TTC549 (cell line): ENCODE data around the gene WASHC2A.
"Not testable (repeated sequence)": the region's sequence is repeated elsewhere in the genome, so short reads cannot be mapped to it uniquely, and the experiment has no call there.

Experiments used
- FAIRE-seq: peaks from 2 replicates; lab custom pipeline; 2012; peaks lifted over from hg19 to GRCh38; lab: Jason Lieb, UNC

Gene WASHC2A

GRCh38 chr10:50067546-50068351 is at the start of gene WASHC2A:
WASHC2A (plus strand) TSS chr10:50067954; CDS start chr10:50068006, 52 bp downstream.
- not testable (repeated sequence) for FAIRE-seq

- not testable (repeated sequence) for FAIRE-seq
Observed at GRCh38 chr10:50019279-50019678, 48.5 kb upstream of the WASHC2A start.

GRCh38 chr10:50020451-50021024 is 47.2 kb upstream of the WASHC2A start:
- not testable (repeated sequence) for FAIRE-seq

GRCh38 chr10:50021646-50022045 is 46.1 kb upstream of the WASHC2A start:
- FAIRE-seq = no peak

GRCh38 chr10:50024716-50025383 is 42.9 kb upstream of the WASHC2A start:
- not testable (repeated sequence) for FAIRE-seq

GRCh38 chr10:50025627-50026026 is 42.1 kb upstream of the WASHC2A start:
- no peak for FAIRE-seq

- FAIRE-seq = no peak
Observed at GRCh38 chr10:50027195-50027594, 40.6 kb upstream of the WASHC2A start.

GRCh38 chr10:50033481-50033880 is 34.3 kb upstream of the WASHC2A start:
- no peak for FAIRE-seq

- not testable (repeated sequence) for FAIRE-seq
Observed at GRCh38 chr10:50035337-50035736, 32.4 kb upstream of the WASHC2A start.

- FAIRE-seq = no peak
Observed at GRCh38 chr10:50044941-50045664, 22.7 kb upstream of the WASHC2A start.

GRCh38 chr10:50046457-50046856 is 21.3 kb upstream of the WASHC2A start:
- FAIRE-seq = not testable (repeated sequence)

GRCh38 chr10:50047594-50047993 is 20.2 kb upstream of the WASHC2A start:
- FAIRE-seq = not testable (repeated sequence)

GRCh38 chr10:50051995-50052660 is 15.6 kb upstream of the WASHC2A start:
- FAIRE-seq = not testable (repeated sequence)

- FAIRE-seq = not testable (repeated sequence)
Observed at GRCh38 chr10:50052778-50053376, 14.9 kb upstream of the WASHC2A start.

GRCh38 chr10:50055494-50056292 is 12.1 kb upstream of the WASHC2A start:
- FAIRE-seq = not testable (repeated sequence)

- FAIRE-seq = not testable (repeated sequence)
Observed at GRCh38 chr10:50056654-50057053, 11.1 kb upstream of the WASHC2A start.

GRCh38 chr10:50058727-50059126 is 9.0 kb upstream of the WASHC2A start:
- not testable (repeated sequence) for FAIRE-seq

GRCh38 chr10:50059946-50060345 is 7.8 kb upstream of the WASHC2A start:
- FAIRE-seq = not testable (repeated sequence)

- FAIRE-seq = not testable (repeated sequence)
Observed at GRCh38 chr10:50061548-50061947, 6.2 kb upstream of the WASHC2A start.

GRCh38 chr10:50063100-50063499 is 4.7 kb upstream of the WASHC2A start:
- no peak for FAIRE-seq

GRCh38 chr10:50068352-50068659 is 552 bp downstream of the WASHC2A start:
- FAIRE-seq = not testable (repeated sequence)
